Measurements from ENCODE around the gene INSM1. TPM values are rescaled to one million over a fixed set of nuclear protein-coding genes. Genes with fewer than 3 reads are reported as not detected.

Gene INSM1
- total RNA-seq, 1 experiment from 2014 or later, result not detected

DNA sequence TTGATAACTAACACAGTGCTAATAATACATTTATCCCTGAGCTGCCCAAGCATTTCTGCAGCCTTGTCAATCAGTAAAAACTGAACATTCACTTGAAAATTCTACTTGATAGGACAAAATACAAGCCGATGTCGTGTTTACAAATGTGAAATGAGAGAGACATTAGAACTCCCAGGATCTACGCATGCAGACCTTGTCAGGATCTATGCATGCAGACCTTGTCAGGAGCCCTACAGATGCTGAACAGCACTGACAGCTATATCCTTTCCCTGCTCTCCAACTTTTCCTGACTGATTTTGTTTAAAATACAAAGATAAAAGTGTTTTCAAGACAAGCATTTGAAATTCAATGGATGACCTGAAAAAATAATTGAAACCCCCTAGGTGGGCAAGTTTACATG, 28.9 kb downstream of the INSM1 start:
- no peaks in the 10 kb centered on the region for H3K9me3 ChIP-seq (ENCODE audit: low read depth, low read length, poor library complexity, severe bottlenecking)
- H3K27ac ChIP-seq (ENCODE audit: low read depth, low read length, poor library complexity, severe bottlenecking), result no peak overlapping the region
- intact Hi-C loops (cut with micrococcal nuclease; ENCODE audit: unreplicated experiment), result no loop called here
- H3K27me3 ChIP-seq (replicated peaks; ENCODE audit: insufficient read depth, low read depth, low read length, poor library complexity), result no peaks in the 10 kb centered on the region
- no peaks in the 10 kb centered on the region for H3K4me1 ChIP-seq (ENCODE audit: insufficient read depth, low read length, poor library complexity, severe bottlenecking)
- BruUV-seq (replicated peaks), result no TSS peak
- POLR2A ChIA-PET (ENCODE audit: low non-redundant PET), result no interaction called here
- no peak overlapping the region for H3K4me3 ChIP-seq (ENCODE audit: low read depth, low read length, poor library complexity, severe bottlenecking)
- TF ChIP-seq EZH2 (IDR thresholded peaks at IDR 0.05; ENCODE audit: borderline replicate concordance, low read depth, low read length, poor library complexity, severe bottlenecking) (no peak), CTCF (conservative IDR thresholded peaks at IDR 0.05; ENCODE audit: low read depth, low read length) (no peak)
- no peak for DNase-seq (ENCODE audit: low spot score)
- CTCF ChIA-PET, result no interaction called here
- H3K36me3 ChIP-seq (ENCODE audit: insufficient read depth, low read length, poor library complexity, severe bottlenecking), result no peaks in the 10 kb centered on the region

DNA sequence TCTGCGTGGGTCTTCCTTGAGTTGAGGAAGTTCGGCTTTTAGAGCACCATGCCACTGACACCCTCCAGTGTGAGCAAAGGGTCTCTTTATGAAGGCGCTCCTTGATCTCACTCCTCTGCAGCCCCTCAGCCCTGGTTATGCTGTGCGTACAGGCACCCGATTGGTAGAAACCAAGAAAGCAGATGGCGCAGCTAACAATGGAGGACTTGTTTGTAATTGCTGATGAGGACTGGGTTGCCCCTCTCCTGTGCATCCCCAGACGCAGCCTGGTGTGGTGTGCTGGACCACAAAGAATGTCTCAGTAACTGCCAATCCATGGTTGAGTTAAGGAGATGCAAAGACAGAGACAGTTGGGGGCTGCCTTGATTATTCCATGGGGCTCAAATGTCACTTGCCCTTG, 30.2 kb downstream of the INSM1 start:
- ChIA-PET CTCF (no interaction called here), POLR2A (ENCODE audit: low non-redundant PET) (no interaction called here)
- BruUV-seq (replicated peaks), result no TSS peak
- Histone ChIP-seq H3K36me3 (ENCODE audit: insufficient read depth, low read length, poor library complexity, severe bottlenecking) (no peaks in the 10 kb centered on the region), H3K4me3 (ENCODE audit: low read depth, low read length, poor library complexity, severe bottlenecking) (no peak overlapping the region), H3K4me1 (ENCODE audit: insufficient read depth, low read length, poor library complexity, severe bottlenecking) (no peaks in the 10 kb centered on the region), H3K9me3 (ENCODE audit: low read depth, low read length, poor library complexity, severe bottlenecking) (no peaks in the 10 kb centered on the region), H3K27me3 (replicated peaks; ENCODE audit: insufficient read depth, low read depth, low read length, poor library complexity) (no peaks in the 10 kb centered on the region), H3K27ac (ENCODE audit: low read depth, low read length, poor library complexity, severe bottlenecking) (no peak overlapping the region)
- TF ChIP-seq CTCF (conservative IDR thresholded peaks at IDR 0.05; ENCODE audit: low read depth, low read length), result no peak
- no peak for TF ChIP-seq EZH2 (IDR thresholded peaks at IDR 0.05; ENCODE audit: borderline replicate concordance, low read depth, low read length, poor library complexity, severe bottlenecking)
- intact Hi-C loops (cut with micrococcal nuclease; ENCODE audit: unreplicated experiment), result no loop called here
- DNase-seq (ENCODE audit: low spot score), result no peak

- POLR2A ChIA-PET (ENCODE audit: low non-redundant PET), result no interaction called here
- Histone ChIP-seq H3K27me3 (replicated peaks; ENCODE audit: insufficient read depth, low read depth, low read length, poor library complexity) (no peaks in the 10 kb centered on the region), H3K36me3 (ENCODE audit: insufficient read depth, low read length, poor library complexity, severe bottlenecking) (no peaks in the 10 kb centered on the region), H3K27ac (ENCODE audit: low read depth, low read length, poor library complexity, severe bottlenecking) (no peak overlapping the region), H3K4me1 (ENCODE audit: insufficient read depth, low read length, poor library complexity, severe bottlenecking) (no peaks in the 10 kb centered on the region), H3K9me3 (ENCODE audit: low read depth, low read length, poor library complexity, severe bottlenecking) (no peaks in the 10 kb centered on the region), H3K4me3 (ENCODE audit: low read depth, low read length, poor library complexity, severe bottlenecking) (no peak overlapping the region)
- no TSS peak for BruUV-seq (replicated peaks)
- CTCF ChIA-PET, result no interaction called here
- DNase-seq (ENCODE audit: low spot score), result no peak
- no peak for TF ChIP-seq EZH2 (IDR thresholded peaks at IDR 0.05; ENCODE audit: borderline replicate concordance, low read depth, low read length, poor library complexity, severe bottlenecking)
- intact Hi-C loops (cut with micrococcal nuclease; ENCODE audit: unreplicated experiment), result no loop called here
Measured at GRCh38 chr20:20399531-20400500, 31.9 kb downstream of the INSM1 start.
